Neuronal stem cell (in vitro differentiated cells): ENCODE results near the gene TIGIT.
"Not testable (repeated sequence)": the region's sequence is repeated elsewhere in the genome, so short reads cannot be mapped to it uniquely, and the experiment has no call there.

Source experiments
- DNase-seq: peaks from one replicate; pipeline ENCODE4 v3.0.0-alpha.2; 2013; ENCODE audit warnings: low spot score
- H2AFZ ChIP-seq: one replicate; pipeline ENCODE4 v1.6.1; 2013; ENCODE audit warnings: mild to moderate bottlenecking, low read length, inconsistent platforms
- H2AK5ac ChIP-seq: 2 replicates; pipeline ENCODE4 v1.6.1; 2013; ENCODE audit warnings: low read depth, mild to moderate bottlenecking, inconsistent platforms, low read length, moderate library complexity, mixed read lengths
- H2BK120ac ChIP-seq: 2 replicates; pipeline ENCODE4 v1.6.1; 2013; ENCODE audit warnings: low read depth, mild to moderate bottlenecking, inconsistent platforms, low read length, moderate library complexity, mixed read lengths
- H2BK12ac ChIP-seq: one replicate; pipeline ENCODE4 v1.6.1; 2013; ENCODE audit warnings: low read length, inconsistent platforms
- H2BK15ac ChIP-seq: 2 replicates; pipeline ENCODE4 v1.6.1; 2013; ENCODE audit warnings: mild to moderate bottlenecking, low read length, inconsistent platforms, mixed read lengths
- H2BK5ac ChIP-seq: one replicate; pipeline ENCODE4 v1.6.1; 2013; ENCODE audit warnings: inconsistent platforms, mild to moderate bottlenecking, low read length, moderate library complexity
- H3K14ac ChIP-seq: one replicate; pipeline ENCODE4 v1.6.1; 2013; ENCODE audit warnings: low read length, inconsistent platforms
- H3K18ac ChIP-seq: 2 replicates; pipeline ENCODE4 v1.6.1; 2013; ENCODE audit warnings: low read length, inconsistent platforms
- H3K23ac ChIP-seq: 2 replicates; pipeline ENCODE4 v1.6.1; 2013; ENCODE audit warnings: low read depth, mild to moderate bottlenecking, mixed read lengths, low read length, inconsistent platforms; ENCODE audit not compliant: poor library complexity
- H3K27ac ChIP-seq: replicated peaks from 3 replicates; pipeline ENCODE4 v1.5.1; 2013; ENCODE audit warnings: low read length, inconsistent platforms
- H3K27me3 ChIP-seq, 3 experiments: 2 replicates each; pipeline ENCODE4 v1.6.1; 2013; ENCODE audit warnings: low read length in 3 of 3, mild to moderate bottlenecking in 2 of 3, inconsistent platforms in 1 of 3, low read depth in 1 of 3, mixed read lengths in 1 of 3, moderate library complexity in 1 of 3; ENCODE audit not compliant: control insufficient read depth in 3 of 3, insufficient read depth in 3 of 3
- H3K36me3 ChIP-seq, 2 donors: replicated peaks in 1 of 2; 2 replicates each; pipeline ENCODE4 v1.6.1; 2013; ENCODE audit warnings: low read length in 2 of 2; ENCODE audit not compliant: control insufficient read depth in 2 of 2, insufficient read depth in 2 of 2
- H3K4ac ChIP-seq: 2 replicates; pipeline ENCODE4 v1.6.1; 2013; ENCODE audit warnings: inconsistent platforms, mild to moderate bottlenecking, low read length, moderate library complexity
- H3K4me1 ChIP-seq, 2 donors: 1 replicate in 1 of 2; 2 replicates in 1 of 2; pipeline ENCODE4 v1.6.1; 2013; ENCODE audit warnings: low read length in 2 of 2, low read depth in 1 of 2; ENCODE audit not compliant: control insufficient read depth in 2 of 2, insufficient read depth in 1 of 2
- H3K4me2 ChIP-seq: one replicate; pipeline ENCODE4 v1.6.1; 2013; ENCODE audit warnings: mild to moderate bottlenecking, low read length, inconsistent platforms; ENCODE audit not compliant: insufficient read depth, poor library complexity, severe bottlenecking
- H3K4me3 ChIP-seq, 2 donors: 2 replicates each; pipeline ENCODE4 v1.5.1; 2013; ENCODE audit warnings: low read length in 2 of 2, mild to moderate bottlenecking in 2 of 2, inconsistent platforms in 1 of 2, moderate library complexity in 1 of 2
- H3K79me1 ChIP-seq: one replicate; pipeline ENCODE4 v1.6.1; 2013; ENCODE audit warnings: low read depth, mild to moderate bottlenecking, inconsistent platforms, low read length, moderate library complexity
- H3K9ac ChIP-seq: one replicate; pipeline ENCODE4 v1.6.1; 2013; ENCODE audit warnings: mild to moderate bottlenecking, low read depth, low read length, inconsistent platforms; ENCODE audit not compliant: poor library complexity
- H3K9me3 ChIP-seq, 2 donors: replicated peaks in 1 of 2; 2 replicates each; pipeline versions ENCODE3 to v1.6.1; 2013; ENCODE audit warnings: low read length in 2 of 2, mild to moderate bottlenecking in 2 of 2, inconsistent platforms in 1 of 2, low read depth in 1 of 2, mixed read lengths in 1 of 2, moderate library complexity in 1 of 2; ENCODE audit not compliant: control insufficient read depth in 2 of 2, insufficient read depth in 1 of 2
- H4K8ac ChIP-seq: one replicate; pipeline ENCODE4 v1.6.1; 2013; ENCODE audit warnings: low read depth, mild to moderate bottlenecking, inconsistent platforms, low read length, moderate library complexity
- H4K91ac ChIP-seq: one replicate; pipeline ENCODE4 v1.6.1; 2013; ENCODE audit warnings: low read length, low read depth, mild to moderate bottlenecking, inconsistent platforms; ENCODE audit not compliant: poor library complexity
- WGBS, 2 donors: extraction: QIAGEN DNeasy Blood & Tissue Kit; methylation state at CpG; one replicate each; pipeline ENCODE4 v1.1.7; 2013; ENCODE audit warnings: missing lambda C conversion rate in 2 of 2, mixed read lengths in 1 of 2; ENCODE audit not compliant: insufficient read length in 2 of 2, insufficient replicate concordance in 1 of 2; ENCODE audit errors: extremely low coverage in 2 of 2; 5-methylcytosine and 5-hydroxymethylcytosine counted together

The TIGIT gene

GRCh38 chr3:114276856-114277255 lies 17.0 kb upstream of the TIGIT start:
- H3K27me3 ChIP-seq, H3K4me1 ChIP-seq, H2BK120ac ChIP-seq, H3K4ac ChIP-seq, H3K79me1 ChIP-seq, H2AK5ac ChIP-seq, H3K36me3 ChIP-seq, H3K4me3 ChIP-seq, H3K18ac ChIP-seq, DNase-seq, H2BK15ac ChIP-seq, H3K23ac ChIP-seq, H3K4me2 ChIP-seq, H2AFZ ChIP-seq, H3K9ac ChIP-seq, H3K14ac ChIP-seq, H3K27ac ChIP-seq, H2BK5ac ChIP-seq, H4K8ac ChIP-seq, H3K9me3 ChIP-seq, H4K91ac ChIP-seq, H2BK12ac ChIP-seq: not testable (repeated sequence)
- no CpG with 5 or more reads among the region's 26 CpGs for WGBS, 2 donors

GRCh38 chr3:114284644-114285043 lies 9.2 kb upstream of the TIGIT start:
- no peak overlapping the region for H3K4me3 ChIP-seq
- no peak overlapping the region for H3K4ac ChIP-seq
- no peak overlapping the region for H3K27ac ChIP-seq
- no peak overlapping the region for H2BK12ac ChIP-seq
- H3K18ac ChIP-seq = no peak overlapping the region
- no peaks in the 10 kb centered on the region for H3K27me3 ChIP-seq
- no peak overlapping the region for H2AK5ac ChIP-seq
- H2AFZ ChIP-seq = no peak overlapping the region
- WGBS, 2 donors = no CpG with 5 or more reads among the region's 1 CpG
- no peak overlapping the region for H2BK5ac ChIP-seq
- H4K91ac ChIP-seq = no peak overlapping the region
- no peaks in the 10 kb centered on the region for H3K4me1 ChIP-seq
- no peak overlapping the region for H3K14ac ChIP-seq
- H4K8ac ChIP-seq = no peak overlapping the region
- no peak overlapping the region for H3K23ac ChIP-seq
- no peaks in the 10 kb centered on the region for H3K9me3 ChIP-seq
- no peaks in the 10 kb centered on the region for H3K79me1 ChIP-seq
- no peak for DNase-seq
- H3K36me3 ChIP-seq = no peaks in the 10 kb centered on the region
- H3K9ac ChIP-seq = no peak overlapping the region
- no peak overlapping the region for H2BK15ac ChIP-seq
- no peak overlapping the region for H2BK120ac ChIP-seq
- H3K4me2 ChIP-seq = no peak overlapping the region

- no peak for DNase-seq
- Histone ChIP-seq H3K18ac (no peak overlapping the region), H3K36me3 (no peaks in the 10 kb centered on the region), H3K4me3 (no peak overlapping the region), H2AFZ (no peak overlapping the region), H3K23ac (no peak overlapping the region), H2AK5ac (no peak overlapping the region), H2BK12ac (no peak overlapping the region), H3K4ac (no peak overlapping the region), H4K8ac (no peak overlapping the region), H3K27me3 (no peaks in the 10 kb centered on the region), H3K27ac (no peak overlapping the region), H2BK15ac (no peak overlapping the region), H3K4me1 (no peaks in the 10 kb centered on the region), H3K79me1 (no peaks in the 10 kb centered on the region), H2BK5ac (no peak overlapping the region), H3K4me2 (no peak overlapping the region), H3K9me3 (no peaks in the 10 kb centered on the region), H4K91ac (no peak overlapping the region), H2BK120ac (no peak overlapping the region), H3K9ac (no peak overlapping the region), H3K14ac (no peak overlapping the region)
- WGBS, 2 donors = no CpG with 5 or more reads among the region's 3 CpGs
These were observed 8.1 kb upstream of the TIGIT start for GRCh38 chr3:114285648-114286230.

- Histone ChIP-seq H3K4me3 (no peak overlapping the region), H3K23ac (no peak overlapping the region), H3K9ac (no peak overlapping the region), H3K4ac (no peak overlapping the region), H2AFZ (no peak overlapping the region), H2BK5ac (no peak overlapping the region), H3K4me2 (no peak overlapping the region), H2AK5ac (no peak overlapping the region), H2BK15ac (no peak overlapping the region), H4K8ac (no peak overlapping the region), H2BK12ac (no peak overlapping the region), H3K27ac (no peak overlapping the region), H2BK120ac (no peak overlapping the region), H3K4me1 (peaks cover 0 to 3% of the 10 kb centered on the region in 2 donors), H4K91ac (no peak overlapping the region), H3K18ac (no peak overlapping the region), H3K9me3 (no peaks in the 10 kb centered on the region), H3K27me3 (no peaks in the 10 kb centered on the region), H3K36me3 (no peaks in the 10 kb centered on the region), H3K79me1 (no peaks in the 10 kb centered on the region), H3K14ac (no peak overlapping the region)
- no CpG with 5 or more reads among the region's 2 CpGs for WGBS, 2 donors
- no peak for DNase-seq
These were observed 7.6 kb upstream of the TIGIT start for GRCh38 chr3:114286266-114286665.
